Measurements from ENCODE around the gene STXBP5.
A peak's percentile ranks its signal among the peaks of the same experiment; 100 is the strongest.

Gene STXBP5

GRCh38 chr6:147220345-147220744, 16.1 kb downstream of the STXBP5 start:
- POLR2A ChIA-PET = interaction anchor here (0.5 kb wide), 1 partner anchor 54 kb away, joined by 7 read pairs; no protein-coding TSS in a partner anchor
- DNase-seq = no peak
- CTCF ChIA-PET = interaction anchor here (1.2 kb wide), 1 partner anchor 364 kb away, joined by 3 read pairs; no protein-coding TSS in a partner anchor
- Histone ChIP-seq H3K4me1 (ENCODE audit: control extremely low read depth in 1 of 4, control insufficient read depth in 4 of 4, insufficient read depth in 4 of 4, low read length in 3 of 4) (peaks cover 13 to 27% (median 17%) of the 10 kb centered on the region in 4 experiments), H3K9me3 (ENCODE audit: control extremely low read depth in 1 of 5, control insufficient read depth in 4 of 5, insufficient read depth in 2 of 5, low read depth in 1 of 5, low read length in 4 of 5) (no peaks in the 10 kb centered on the region), H3K36me3 (ENCODE audit: control insufficient read depth in 4 of 4, insufficient read depth in 4 of 4, low read length in 3 of 4) (peaks cover 2 to 24% (median 8%) of the 10 kb centered on the region in 4 experiments), H3K27ac (ENCODE audit: insufficient read depth in 1 of 2, low read depth in 1 of 2, low read length in 2 of 2, poor library complexity in 1 of 2, severe bottlenecking in 2 of 2) (no peak overlapping the region), H3K4me3 (ENCODE audit: control insufficient read depth in 1 of 7, extremely low read depth in 1 of 7, insufficient read depth in 4 of 7, low read depth in 2 of 7, low read length in 6 of 7) (peak overlapping the region in 1 of 7 experiments; percentile 6), H3K27me3 (replicated peaks in 2 of 5; ENCODE audit: control insufficient read depth in 4 of 5, insufficient read depth in 5 of 5, low read length in 4 of 5) (no peaks in the 10 kb centered on the region)
- 100% methylated on average over 2 of the region's 2 CpGs for WGBS (ENCODE audit: insufficient coverage)

- Histone ChIP-seq H3K27ac (ENCODE audit: insufficient read depth in 1 of 2, low read depth in 1 of 2, low read length in 2 of 2, poor library complexity in 1 of 2, severe bottlenecking in 2 of 2) (peak overlapping the region; percentile 15 to 74), H3K36me3 (ENCODE audit: control insufficient read depth in 4 of 4, insufficient read depth in 4 of 4, low read length in 3 of 4) (peaks cover 5 to 31% (median 10%) of the 10 kb centered on the region in 4 experiments), H3K9me3 (ENCODE audit: control extremely low read depth in 1 of 5, control insufficient read depth in 4 of 5, insufficient read depth in 2 of 5, low read depth in 1 of 5, low read length in 4 of 5) (no peaks in the 10 kb centered on the region), H3K27me3 (replicated peaks in 2 of 5; ENCODE audit: control insufficient read depth in 4 of 5, insufficient read depth in 5 of 5, low read length in 4 of 5) (no peaks in the 10 kb centered on the region), H3K4me1 (ENCODE audit: control extremely low read depth in 1 of 4, control insufficient read depth in 4 of 4, insufficient read depth in 4 of 4, low read length in 3 of 4) (peaks cover 13 to 27% (median 17%) of the 10 kb centered on the region in 4 experiments), H3K4me3 (ENCODE audit: control insufficient read depth in 1 of 7, extremely low read depth in 1 of 7, insufficient read depth in 4 of 7, low read depth in 2 of 7, low read length in 6 of 7) (peak overlapping the region in 2 of 7 experiments; percentile 35 to 56)
- DNase-seq = no peak
- POLR2A ChIA-PET = interaction anchor here (0.7 kb wide), 1 partner anchor 145 kb away, joined by 4 read pairs; no protein-coding TSS in a partner anchor
- WGBS (ENCODE audit: insufficient coverage) = no CpG with 5 or more reads among the region's 4 CpGs
- CTCF ChIA-PET = interaction anchor here (0.5 to 1.2 kb wide), 4 partner anchors 16 to 320 kb away, joined by 3 to 5 read pairs (median 3); no protein-coding TSS in a partner anchor
These were observed 17.5 kb downstream of the STXBP5 start for GRCh38 chr6:147221739-147222138.

GRCh38 chr6:147222160-147222838, 18.1 kb downstream of the STXBP5 start:
- ChIA-PET CTCF (interaction anchor here (0.7 to 1.5 kb wide), 9 partner anchors 16 to 320 kb away, joined by 3 to 5 read pairs (median 3); no protein-coding TSS in a partner anchor), POLR2A (interaction anchor here (0.7 kb wide), 1 partner anchor 146 kb away, joined by 4 read pairs; no protein-coding TSS in a partner anchor)
- no peaks in the 10 kb centered on the region for H3K27me3 ChIP-seq (replicated peaks in 2 of 5; ENCODE audit: control insufficient read depth in 4 of 5, insufficient read depth in 5 of 5, low read length in 4 of 5)
- peaks cover 5 to 31% (median 11%) of the 10 kb centered on the region in 4 experiments for H3K36me3 ChIP-seq (ENCODE audit: control insufficient read depth in 4 of 4, insufficient read depth in 4 of 4, low read length in 3 of 4)
- H3K27ac ChIP-seq (ENCODE audit: insufficient read depth in 1 of 2, low read depth in 1 of 2, low read length in 2 of 2, poor library complexity in 1 of 2, severe bottlenecking in 2 of 2) = peak overlapping the region; percentile 15 to 74
- no peaks in the 10 kb centered on the region for H3K9me3 ChIP-seq (ENCODE audit: control extremely low read depth in 1 of 5, control insufficient read depth in 4 of 5, insufficient read depth in 2 of 5, low read depth in 1 of 5, low read length in 4 of 5)
- peak overlapping the region in 3 of 7 experiments; percentile 35 to 56 (median 43) for H3K4me3 ChIP-seq (ENCODE audit: control insufficient read depth in 1 of 7, extremely low read depth in 1 of 7, insufficient read depth in 4 of 7, low read depth in 2 of 7, low read length in 6 of 7)
- WGBS (ENCODE audit: insufficient coverage) = 17% methylated on average over 3 of the region's 4 CpGs
- H3K4me1 ChIP-seq (ENCODE audit: control extremely low read depth in 1 of 4, control insufficient read depth in 4 of 4, insufficient read depth in 4 of 4, low read length in 3 of 4) = peaks cover 13 to 27% (median 17%) of the 10 kb centered on the region in 4 experiments
- DNase-seq = peak; percentile 71 to 86 (median 75)

DNA sequence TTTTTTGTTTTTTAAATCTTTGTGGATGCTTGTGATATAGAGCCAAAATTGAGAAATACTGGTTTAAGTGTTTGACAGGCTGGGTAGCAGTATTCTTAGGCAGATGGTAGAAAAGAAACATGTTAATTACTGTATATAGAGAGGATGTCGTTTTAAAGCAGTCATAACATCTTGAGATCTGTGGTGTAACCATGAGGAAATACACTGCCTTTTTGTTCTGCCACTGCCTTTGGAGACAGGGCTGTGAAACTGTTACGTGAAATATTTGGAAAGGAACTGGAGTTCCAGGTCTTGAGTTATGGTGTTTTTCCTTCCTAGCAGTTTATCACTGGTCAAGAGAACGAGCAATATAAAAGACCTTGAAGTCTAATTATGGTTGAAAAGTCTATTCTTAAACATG, 19.5 kb downstream of the STXBP5 start:
- no peak overlapping the region for H3K4me3 ChIP-seq (ENCODE audit: control insufficient read depth in 1 of 7, extremely low read depth in 1 of 7, insufficient read depth in 4 of 7, low read depth in 2 of 7, low read length in 6 of 7)
- 0% methylated on average over 2 of the region's 3 CpGs for WGBS (ENCODE audit: insufficient coverage)
- DNase-seq = peak in 2 of 3 donors; percentile 61 to 74
- ChIA-PET POLR2A (no interaction called here), CTCF (interaction anchor here (1.2 to 1.5 kb wide), 4 partner anchors 12 to 322 kb away, joined by 3 to 4 read pairs (median 3); no protein-coding TSS in a partner anchor)
- no peaks in the 10 kb centered on the region for H3K9me3 ChIP-seq (ENCODE audit: control extremely low read depth in 1 of 5, control insufficient read depth in 4 of 5, insufficient read depth in 2 of 5, low read depth in 1 of 5, low read length in 4 of 5)
- H3K4me1 ChIP-seq (ENCODE audit: control extremely low read depth in 1 of 4, control insufficient read depth in 4 of 4, insufficient read depth in 4 of 4, low read length in 3 of 4) = peaks cover 13 to 32% (median 19%) of the 10 kb centered on the region in 4 experiments
- H3K27ac ChIP-seq (ENCODE audit: insufficient read depth in 1 of 2, low read depth in 1 of 2, low read length in 2 of 2, poor library complexity in 1 of 2, severe bottlenecking in 2 of 2) = peak overlapping the region in 1 of 2 experiments; percentile 74
- no peaks in the 10 kb centered on the region for H3K27me3 ChIP-seq (replicated peaks in 2 of 5; ENCODE audit: control insufficient read depth in 4 of 5, insufficient read depth in 5 of 5, low read length in 4 of 5)
- H3K36me3 ChIP-seq (ENCODE audit: control insufficient read depth in 4 of 4, insufficient read depth in 4 of 4, low read length in 3 of 4) = peaks cover 5 to 34% (median 9%) of the 10 kb centered on the region in 4 experiments

- 100% methylated on average over 1 of the region's 2 CpGs for WGBS (ENCODE audit: insufficient coverage)
- no peak overlapping the region for H3K27ac ChIP-seq (ENCODE audit: insufficient read depth in 1 of 2, low read depth in 1 of 2, low read length in 2 of 2, poor library complexity in 1 of 2, severe bottlenecking in 2 of 2)
- H3K36me3 ChIP-seq (ENCODE audit: control insufficient read depth in 4 of 4, insufficient read depth in 4 of 4, low read length in 3 of 4) = peaks cover 0 to 42% (median 7%) of the 10 kb centered on the region in 4 experiments
- H3K4me3 ChIP-seq (ENCODE audit: control insufficient read depth in 1 of 7, extremely low read depth in 1 of 7, insufficient read depth in 4 of 7, low read depth in 2 of 7, low read length in 6 of 7) = no peak overlapping the region
- H3K4me1 ChIP-seq (ENCODE audit: control extremely low read depth in 1 of 4, control insufficient read depth in 4 of 4, insufficient read depth in 4 of 4, low read length in 3 of 4) = peaks cover 13 to 29% (median 19%) of the 10 kb centered on the region in 4 experiments
- H3K27me3 ChIP-seq (replicated peaks in 2 of 5; ENCODE audit: control insufficient read depth in 4 of 5, insufficient read depth in 5 of 5, low read length in 4 of 5) = no peaks in the 10 kb centered on the region
- DNase-seq = no peak
- ChIA-PET CTCF (no interaction called here), POLR2A (no interaction called here)
- no peaks in the 10 kb centered on the region for H3K9me3 ChIP-seq (ENCODE audit: control extremely low read depth in 1 of 5, control insufficient read depth in 4 of 5, insufficient read depth in 2 of 5, low read depth in 1 of 5, low read length in 4 of 5)
These were observed 22.0 kb downstream of the STXBP5 start for GRCh38 chr6:147226163-147226724.

DNA sequence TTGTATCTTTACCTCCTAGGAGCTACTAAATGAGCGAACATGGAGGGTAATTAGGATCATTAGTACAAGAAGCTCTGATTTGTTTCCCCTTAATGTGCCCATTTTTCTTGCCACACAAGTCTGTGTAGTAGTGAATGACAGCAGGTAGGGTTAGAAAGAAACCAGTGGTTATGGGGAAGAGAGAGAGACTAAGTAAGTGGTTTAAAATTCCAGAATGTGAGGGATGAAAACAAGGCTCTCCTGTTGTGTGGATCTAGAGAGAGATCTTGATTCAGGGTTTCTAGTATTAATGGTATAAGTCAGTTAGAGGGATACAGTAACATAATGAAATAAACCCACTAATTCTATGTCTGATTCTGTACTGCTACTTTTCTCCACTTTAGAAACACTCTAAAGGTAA, 22.7 kb downstream of the STXBP5 start:
- no peaks in the 10 kb centered on the region for H3K27me3 ChIP-seq (replicated peaks in 2 of 5; ENCODE audit: control insufficient read depth in 4 of 5, insufficient read depth in 5 of 5, low read length in 4 of 5)
- no peak for DNase-seq
- CTCF ChIA-PET = no interaction called here
- POLR2A ChIA-PET = no interaction called here
- no CpG with 5 or more reads among the region's 1 CpG for WGBS (ENCODE audit: insufficient coverage)
- H3K9me3 ChIP-seq (ENCODE audit: control extremely low read depth in 1 of 5, control insufficient read depth in 4 of 5, insufficient read depth in 2 of 5, low read depth in 1 of 5, low read length in 4 of 5) = no peaks in the 10 kb centered on the region
- H3K27ac ChIP-seq (ENCODE audit: insufficient read depth in 1 of 2, low read depth in 1 of 2, low read length in 2 of 2, poor library complexity in 1 of 2, severe bottlenecking in 2 of 2) = no peak overlapping the region
- peaks cover 0 to 42% (median 7%) of the 10 kb centered on the region in 4 experiments for H3K36me3 ChIP-seq (ENCODE audit: control insufficient read depth in 4 of 4, insufficient read depth in 4 of 4, low read length in 3 of 4)
- H3K4me3 ChIP-seq (ENCODE audit: control insufficient read depth in 1 of 7, extremely low read depth in 1 of 7, insufficient read depth in 4 of 7, low read depth in 2 of 7, low read length in 6 of 7) = no peak overlapping the region
- H3K4me1 ChIP-seq (ENCODE audit: control extremely low read depth in 1 of 4, control insufficient read depth in 4 of 4, insufficient read depth in 4 of 4, low read length in 3 of 4) = peaks cover 9 to 23% (median 16%) of the 10 kb centered on the region in 4 experiments
